Liver (tissue), 9 donors: ENCODE data around the gene RNF13. TPM values are rescaled to one million over a fixed set of nuclear protein-coding genes. Genes with fewer than 3 reads are reported as not detected.

Experiments
- DNase-seq: peaks from one replicate; pipeline ENCODE4 v3.0.0-alpha.2; 2017; ENCODE audit warnings: low spot score
- H3K27ac ChIP-seq, 2 donors: one replicate each; pipeline ENCODE4 v1.7.0; 2013; ENCODE audit warnings: inconsistent platforms in 2 of 2, low read length in 2 of 2, control low read depth in 1 of 2, low read depth in 1 of 2, mild to moderate bottlenecking in 1 of 2
- H3K27me3 ChIP-seq, 4 donors: one replicate each; pipeline versions ENCODE4 v1.6.1 to v1.7.0; 2013; ENCODE audit warnings: low read length in 3 of 4, inconsistent platforms in 1 of 4, mild to moderate bottlenecking in 1 of 4, moderate library complexity in 1 of 4; ENCODE audit not compliant: control insufficient read depth in 4 of 4, insufficient read depth in 4 of 4
- H3K36me3 ChIP-seq, 4 donors: one replicate each; pipeline versions ENCODE4 v1.6.1 to v1.7.0; 2013; ENCODE audit warnings: low read length in 3 of 4, mild to moderate bottlenecking in 3 of 4, low read depth in 1 of 4, moderate library complexity in 1 of 4; ENCODE audit not compliant: control insufficient read depth in 4 of 4, insufficient read depth in 3 of 4
- H3K4me1 ChIP-seq, 4 donors: one replicate each; pipeline versions ENCODE4 v1.6.1 to v1.7.0; 2013; ENCODE audit warnings: low read length in 3 of 4, mild to moderate bottlenecking in 3 of 4, moderate library complexity in 1 of 4; ENCODE audit not compliant: control insufficient read depth in 4 of 4, insufficient read depth in 4 of 4
- H3K4me3 ChIP-seq, 3 donors: one replicate each; pipeline versions ENCODE4 v1.6.1 to v1.7.0; 2013; ENCODE audit warnings: low read length in 3 of 3, control low read depth in 1 of 3, low read depth in 1 of 3, mild to moderate bottlenecking in 1 of 3
- H3K9ac ChIP-seq, 2 donors: one replicate each; pipeline ENCODE4 v1.7.0; 2013; ENCODE audit warnings: low read length in 2 of 2, mild to moderate bottlenecking in 2 of 2, moderate library complexity in 2 of 2, control low read depth in 1 of 2, low read depth in 1 of 2
- H3K9me3 ChIP-seq, 4 donors: one replicate each; pipeline versions ENCODE4 v1.6.1 to v1.7.0; 2013; ENCODE audit warnings: low read length in 3 of 4; ENCODE audit not compliant: control insufficient read depth in 4 of 4
- EGR1 ChIP-seq, 2 donors: IDR thresholded peaks; 2 replicates each; pipeline ENCODE4 v1.6.1; 2016 to 2018; ENCODE audit warnings: antibody characterized with exemption in 2 of 2, low read depth in 2 of 2
- FOXA1 ChIP-seq: IDR thresholded peaks from 2 replicates; pipeline ENCODE4 v1.6.1; 2016; ENCODE audit warnings: antibody characterized with exemption
- FOXA2 ChIP-seq: IDR thresholded peaks from 2 replicates; pipeline ENCODE4 v1.6.1; 2016; ENCODE audit warnings: antibody characterized with exemption
- HNF4A ChIP-seq, 2 donors: conservative IDR thresholded peaks; 2 replicates each; pipeline ENCODE4 v1.6.1; 2016; ENCODE audit warnings: antibody characterized with exemption in 2 of 2, mild to moderate bottlenecking in 2 of 2
- HNF4G ChIP-seq: IDR thresholded peaks from 2 replicates; pipeline ENCODE4 v1.6.1; 2016; ENCODE audit warnings: antibody characterized with exemption
- JUND ChIP-seq, 2 donors: IDR thresholded peaks; 2 replicates each; pipeline ENCODE4 v1.6.1; 2016; ENCODE audit warnings: antibody characterized with exemption in 2 of 2
- NR2F2 ChIP-seq: IDR thresholded peaks from 2 replicates; pipeline ENCODE4 v1.6.1; 2016; ENCODE audit warnings: antibody characterized with exemption
- RAD21 ChIP-seq, 2 donors: IDR thresholded peaks; 2 replicates each; pipeline ENCODE4 v1.6.1; 2016; ENCODE audit warnings: antibody characterized with exemption in 2 of 2, mild to moderate bottlenecking in 2 of 2
- RXRA ChIP-seq, 2 donors: IDR thresholded peaks; 2 replicates each; pipeline ENCODE4 v1.6.1; 2017 to 2018; ENCODE audit warnings: antibody characterized with exemption in 2 of 2, mild to moderate bottlenecking in 1 of 2
- SP1 ChIP-seq: IDR thresholded peaks from 2 replicates; pipeline ENCODE4 v1.6.1; 2018; ENCODE audit warnings: antibody characterized with exemption, mild to moderate bottlenecking
- TAF1 ChIP-seq: conservative IDR thresholded peaks from 2 replicates; pipeline ENCODE4 v1.6.1; 2016; ENCODE audit warnings: antibody characterized with exemption, mild to moderate bottlenecking
- YY1 ChIP-seq: IDR thresholded peaks from 2 replicates; pipeline ENCODE4 v1.6.1; 2016; ENCODE audit warnings: antibody characterized with exemption, mild to moderate bottlenecking
- WGBS: extraction: QIAGEN DNeasy Blood & Tissue Kit; methylation state at CpG from one replicate; pipeline ENCODE4 v1.1.7; 2013; 5-methylcytosine and 5-hydroxymethylcytosine counted together
- polyA plus RNA-seq, 2 donors: library from polyadenylated mRNA; stranded (reverse) in 1 of 2; unstranded in 1 of 2; fragments of 200-250 nt in 1 of 2; fragments of >200 nt in 1 of 2; fragmentation: Nextera tagmentation in 1 of 2; extraction: Ambion mirVana in 1 of 2; gene quantifications; one replicate each; pipeline versions ENCODE4 v1.2.1 to v1.2.3, GENCODE V29; 2013 to 2015
- total RNA-seq, 2 donors: library from RNA; depleted of rRNA; stranded (reverse); fragments of >200 nt; gene quantifications; one replicate each; pipeline ENCODE4 v1.2.3, GENCODE V29; 2014
- TF ChIP-seq, protein P1 (sequence below): IDR thresholded peaks from 2 replicates; pipeline ENCODE4 v1.6.1; 2016; ENCODE audit warnings: antibody characterized with exemption
- TF ChIP-seq, protein P2 (sequence below): IDR thresholded peaks from 2 replicates; pipeline ENCODE4 v1.6.1; 2016; ENCODE audit warnings: antibody characterized with exemption
- TF ChIP-seq, protein P3 (sequence below): fragments of 150-350 bp; IDR thresholded peaks from 2 replicates; pipeline ENCODE4 v1.5.1; 2017; ENCODE audit warnings: improper control_type of control experiment, low read depth, low read length; ENCODE audit not compliant: missing input control
- donor health status: healthy.
- donor health status: healthy.
- donor health status: healthy.
- donor health status: healthy.
- donor health status: healthy.

RNF13 gene
- total and polyA plus RNA-seq, 4 donors, result 31.3 to 70.5 (median 59.9) TPM

DNA sequence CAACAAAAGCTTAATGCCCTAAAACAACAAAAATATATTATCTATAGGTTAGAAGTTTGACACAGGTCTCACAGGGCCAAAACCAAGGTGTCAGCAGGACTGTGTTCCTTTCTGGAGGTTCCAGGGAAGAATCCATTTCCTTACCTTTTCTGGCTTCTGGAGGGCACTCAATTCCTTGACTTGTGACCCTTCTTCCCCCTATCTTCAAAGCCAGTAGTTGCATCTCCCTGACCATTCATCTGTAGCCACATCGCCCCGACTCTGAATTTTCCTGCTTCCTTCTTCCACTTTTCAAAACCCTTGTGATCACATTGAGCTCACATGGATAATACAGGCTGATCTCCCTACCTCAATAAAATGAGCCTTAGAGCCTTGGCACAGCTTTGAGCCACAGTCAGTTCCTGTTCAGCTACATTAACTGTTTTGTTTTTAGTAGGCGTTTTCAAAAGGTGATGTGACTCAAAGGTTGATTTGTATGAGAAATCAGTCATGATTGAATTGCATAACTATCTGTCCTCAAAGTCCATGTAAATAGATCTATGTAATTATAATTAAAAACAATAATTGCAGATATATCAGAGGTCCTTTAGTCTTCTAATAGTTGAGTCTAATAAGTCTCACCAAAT, 145.3 kb downstream of the RNF13 start:
- WGBS, result 67% methylated on average over 3 of the region's 3 CpGs

DNA sequence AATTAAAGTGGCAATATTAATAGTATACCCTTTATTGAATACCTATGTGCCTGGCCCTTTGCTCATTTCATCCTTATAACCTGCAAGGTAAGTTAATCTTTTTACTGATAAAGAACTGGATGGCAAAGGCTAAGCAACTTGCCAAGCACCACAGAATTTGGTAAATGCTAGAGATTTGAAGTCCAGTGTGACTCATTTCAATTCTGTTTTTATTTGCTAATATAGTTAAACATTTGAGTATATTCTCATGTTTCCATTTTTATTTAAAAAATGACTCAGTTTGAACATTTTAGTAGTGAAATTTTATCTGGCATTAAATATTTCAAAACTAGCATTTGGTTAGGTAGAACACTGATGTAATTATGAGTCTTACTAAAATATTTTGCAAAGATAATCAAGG, 146.4 kb downstream of the RNF13 start:
- no peak overlapping the region for H3K9ac ChIP-seq
- TF ChIP-seq TAF1 (no peak), EGR1 (IDR thresholded peaks at IDR 0.05; ENCODE audit: low read depth in 2 of 2) (no peak), HNF4G (no peak), NR2F2 (no peak), JUND (IDR thresholded peaks at IDR 0.05) (no peak), FOXA2 (no peak), RAD21 (IDR thresholded peaks at IDR 0.05) (no peak), HNF4A (conservative IDR thresholded peaks at IDR 0.05) (no peak)
- TF ChIP-seq, protein P1, sequence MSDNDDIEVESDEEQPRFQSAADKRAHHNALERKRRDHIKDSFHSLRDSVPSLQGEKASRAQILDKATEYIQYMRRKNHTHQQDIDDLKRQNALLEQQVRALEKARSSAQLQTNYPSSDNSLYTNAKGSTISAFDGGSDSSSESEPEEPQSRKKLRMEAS, result no peak
- TF ChIP-seq, protein P2, sequence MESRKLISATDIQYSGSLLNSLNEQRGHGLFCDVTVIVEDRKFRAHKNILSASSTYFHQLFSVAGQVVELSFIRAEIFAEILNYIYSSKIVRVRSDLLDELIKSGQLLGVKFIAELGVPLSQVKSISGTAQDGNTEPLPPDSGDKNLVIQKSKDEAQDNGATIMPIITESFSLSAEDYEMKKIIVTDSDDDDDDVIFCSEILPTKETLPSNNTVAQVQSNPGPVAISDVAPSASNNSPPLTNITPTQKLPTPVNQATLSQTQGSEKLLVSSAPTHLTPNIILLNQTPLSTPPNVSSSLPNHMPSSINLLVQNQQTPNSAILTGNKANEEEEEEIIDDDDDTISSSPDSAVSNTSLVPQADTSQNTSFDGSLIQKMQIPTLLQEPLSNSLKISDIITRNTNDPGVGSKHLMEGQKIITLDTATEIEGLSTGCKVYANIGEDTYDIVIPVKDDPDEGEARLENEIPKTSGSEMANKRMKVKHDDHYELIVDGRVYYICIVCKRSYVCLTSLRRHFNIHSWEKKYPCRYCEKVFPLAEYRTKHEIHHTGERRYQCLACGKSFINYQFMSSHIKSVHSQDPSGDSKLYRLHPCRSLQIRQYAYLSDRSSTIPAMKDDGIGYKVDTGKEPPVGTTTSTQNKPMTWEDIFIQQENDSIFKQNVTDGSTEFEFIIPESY, result no peak
- TF ChIP-seq, protein P3, sequence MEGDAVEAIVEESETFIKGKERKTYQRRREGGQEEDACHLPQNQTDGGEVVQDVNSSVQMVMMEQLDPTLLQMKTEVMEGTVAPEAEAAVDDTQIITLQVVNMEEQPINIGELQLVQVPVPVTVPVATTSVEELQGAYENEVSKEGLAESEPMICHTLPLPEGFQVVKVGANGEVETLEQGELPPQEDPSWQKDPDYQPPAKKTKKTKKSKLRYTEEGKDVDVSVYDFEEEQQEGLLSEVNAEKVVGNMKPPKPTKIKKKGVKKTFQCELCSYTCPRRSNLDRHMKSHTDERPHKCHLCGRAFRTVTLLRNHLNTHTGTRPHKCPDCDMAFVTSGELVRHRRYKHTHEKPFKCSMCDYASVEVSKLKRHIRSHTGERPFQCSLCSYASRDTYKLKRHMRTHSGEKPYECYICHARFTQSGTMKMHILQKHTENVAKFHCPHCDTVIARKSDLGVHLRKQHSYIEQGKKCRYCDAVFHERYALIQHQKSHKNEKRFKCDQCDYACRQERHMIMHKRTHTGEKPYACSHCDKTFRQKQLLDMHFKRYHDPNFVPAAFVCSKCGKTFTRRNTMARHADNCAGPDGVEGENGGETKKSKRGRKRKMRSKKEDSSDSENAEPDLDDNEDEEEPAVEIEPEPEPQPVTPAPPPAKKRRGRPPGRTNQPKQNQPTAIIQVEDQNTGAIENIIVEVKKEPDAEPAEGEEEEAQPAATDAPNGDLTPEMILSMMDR, result no peak
- DNase-seq, result no peak

More for the DNA sequence above, 145.3 kb downstream of the RNF13 start:
- Histone ChIP-seq H3K27ac (peak overlapping the region; percentile 74 to 83), H3K27me3 (no peaks in the 10 kb centered on the region), H3K4me1 (peaks cover 3 to 27% (median 11%) of the 10 kb centered on the region in 4 donors), H3K36me3 (no peaks in the 10 kb centered on the region), H3K9me3 (no peaks in the 10 kb centered on the region), H3K9ac (no peak overlapping the region), H3K4me3 (no peak overlapping the region)
- no peak for TF ChIP-seq TAF1
- peak; percentile 67 for TF ChIP-seq HNF4A (conservative IDR thresholded peaks at IDR 0.05)
- no peak for TF ChIP-seq EGR1 (IDR thresholded peaks at IDR 0.05; ENCODE audit: low read depth in 2 of 2)
- TF ChIP-seq SP1, result no peak
- TF ChIP-seq RXRA (IDR thresholded peaks at IDR 0.05), result peak in 1 of 2 donors; percentile 30
- TF ChIP-seq, protein P2, result no peak
- no peak for TF ChIP-seq YY1
- TF ChIP-seq FOXA1, result no peak
- no peak for DNase-seq

More for the DNA sequence above, 146.4 kb downstream of the RNF13 start:
- Histone ChIP-seq H3K36me3 (no peaks in the 10 kb centered on the region), H3K9me3 (no peaks in the 10 kb centered on the region), H3K27ac (peak overlapping the region in 1 of 2 donors; percentile 6), H3K4me1 (peaks cover 3 to 23% (median 11%) of the 10 kb centered on the region in 4 donors), H3K27me3 (no peaks in the 10 kb centered on the region), H3K4me3 (no peak overlapping the region)
